ENCODE results near the gene CDK3. TPM values are rescaled to one million over a fixed set of nuclear protein-coding genes. Genes with fewer than 3 reads are reported as not detected.

Gene CDK3
- total and polyA plus RNA-seq, 9 of the 15 experiments (the other 6 are each of a cell fraction or from before 2014, with no cell fraction given), result 0.55 to 8.2 (median 4.7) TPM

GRCh38 chr17:75959839-75960511, 40.7 kb upstream of the CDK3 start:
- intact Hi-C loops (cut with micrococcal nuclease) (no loop called here), in situ Hi-C loops (cut with MboI) (no loop called here)
- Histone ChIP-seq H3K4me2 (ENCODE audit: insufficient read depth, low read length) (no peak overlapping the region), H3K27me3 (ENCODE audit: control insufficient read depth in 2 of 2, insufficient read depth in 2 of 2, low read length in 2 of 2) (no peaks in the 10 kb centered on the region), H4K20me1 (replicated peaks; ENCODE audit: control insufficient read depth, insufficient read depth, low read length) (no peaks in the 10 kb centered on the region), H2AFZ (ENCODE audit: low read depth, low read length) (no peak overlapping the region), H3K9ac (ENCODE audit: insufficient read depth in 1 of 2, low read depth in 2 of 2, low read length in 2 of 2) (0 out of 4 replicates have a peak overlapping the region, but pooled peaks of 1 of the 2 experiments have one; percentile 15), H3K9me1 (ENCODE audit: control insufficient read depth, insufficient read depth, low read length) (no peaks in the 10 kb centered on the region), H3K4me3 (no peak overlapping the region), H3K27ac (ENCODE audit: extremely low read depth, low read depth, low read length) (no peak overlapping the region), H3K4me1 (replicated peaks in 1 of 2; ENCODE audit: control insufficient read depth in 2 of 2, insufficient read depth in 2 of 2, low read length in 2 of 2) (peaks cover 3 to 14% of the 10 kb centered on the region in 2 experiments; a peak in 4 of 5 replicates), H3K9me3 (replicated peaks; ENCODE audit: control insufficient read depth, insufficient read depth, low read depth, low read length) (no peaks in the 10 kb centered on the region), H3K36me3 (ENCODE audit: control insufficient read depth, insufficient read depth, low read length) (peaks cover 15% of the 10 kb centered on the region; the same call in 2 of the 3 replicates), H3K79me2 (ENCODE audit: control insufficient read depth, insufficient read depth, low read length) (no peaks in the 10 kb centered on the region)
- DNase-seq (ENCODE audit: extremely low read depth in 1 of 4, low spot score in 3 of 4), result no peak
- no peak for TF ChIP-seq NCOA4 (IDR thresholded peaks at IDR 0.05; ENCODE audit: partially characterized antibody)
- no peak for TF ChIP-seq BCOR (IDR thresholded peaks at IDR 0.05)
- TF ChIP-seq FUS (optimal IDR thresholded peaks at IDR 0.05; ENCODE audit: low read depth, low read length), result no peak
- no peak for TF ChIP-seq ARID3A (IDR thresholded peaks at IDR 0.05; ENCODE audit: borderline replicate concordance, low read depth, low read length)
- TF ChIP-seq LARP7 (IDR thresholded peaks at IDR 0.05), result no peak
- no peak for TF ChIP-seq ZNF644 (tag; IDR thresholded peaks at IDR 0.05; ENCODE audit: low read depth)
- no peak for TF ChIP-seq SMARCB1 (IDR thresholded peaks at IDR 0.05; ENCODE audit: insufficient read length, low read depth)
- TF ChIP-seq ZNF277 (CRISPR knock-in tag; IDR thresholded peaks at IDR 0.05; ENCODE audit: borderline replicate concordance), result no peak
- no peak for TF ChIP-seq NR2C1 (IDR thresholded peaks at IDR 0.05)
- TF ChIP-seq NR2C1 (tag; IDR thresholded peaks at IDR 0.05), result no peak
- BruUV-seq (replicated peaks), result no TSS peak
- ChIA-PET CTCF (ENCODE audit: low intra/inter-chr PET ratio) (no interaction called here), POLR2A (interaction anchor here (1.4 to 2.1 kb wide), 6 partner anchors 9 to 19 kb away, joined by 3 to 6 read pairs (median 4); partner anchors contain the start of genes ACOX1, FBF1 and TEN1)
- no peak for ATAC-seq
- FAIRE-seq, result no peak
- WGBS (ENCODE audit: insufficient coverage, low coverage, missing lambda C conversion rate), result 81% methylated on average over 11 of the region's 11 CpGs

Data from K562 (cell line).